AG09319 (cell line): ENCODE results near the gene PTH1R.
"Not testable (repeated sequence)": the region's sequence is repeated elsewhere in the genome, so short reads cannot be mapped to it uniquely, and the experiment has no call there.

Source experiments
- DNase-seq: peaks from one replicate; pipeline ENCODE4 v3.0.0-alpha.2; 2010; ENCODE audit warnings: low read depth; ENCODE audit errors: extremely low read depth
- CTCF ChIP-seq: IDR thresholded peaks from 2 replicates; pipeline ENCODE4 v1.5.1; 2011; ENCODE audit warnings: low read depth, mild to moderate bottlenecking, inconsistent platforms, low read length, moderate library complexity

The PTH1R gene

GRCh38 chr3:46906471-46907058 lies 29.0 kb downstream of the PTH1R start:
- no peak for DNase-seq
- TF ChIP-seq CTCF, result no peak

- TF ChIP-seq CTCF, result no peak
- no peak for DNase-seq
Observed at GRCh38 chr3:46907271-46907670, 29.8 kb downstream of the PTH1R start.

GRCh38 chr3:46907960-46908293 lies 30.4 kb downstream of the PTH1R start:
- no peak for TF ChIP-seq CTCF
- DNase-seq, result no peak

GRCh38 chr3:46908294-46908985 lies 30.9 kb downstream of the PTH1R start:
- peak; percentile 41 for TF ChIP-seq CTCF
- no peak for DNase-seq

GRCh38 chr3:46908986-46909534 lies 31.5 kb downstream of the PTH1R start:
- no peak for DNase-seq
- TF ChIP-seq CTCF, result no peak

- peak; percentile 40 for DNase-seq
- TF ChIP-seq CTCF, result peak; percentile 87
Observed at GRCh38 chr3:46909535-46910161, 32.1 kb downstream of the PTH1R start.

GRCh38 chr3:46910166-46910760 lies 32.7 kb downstream of the PTH1R start:
- no peak for TF ChIP-seq CTCF
- no peak for DNase-seq

- DNase-seq, result not testable (repeated sequence)
Observed at GRCh38 chr3:46910914-46911313, 33.4 kb downstream of the PTH1R start.
